ENCODE measurements around the gene SPEF2. TPM values are rescaled to one million over a fixed set of nuclear protein-coding genes. Genes with fewer than 3 reads are reported as not detected.

Gene SPEF2
- polyA plus RNA-seq, 1 donor (not counting 4 experiments of a cell fraction or from before 2014, with no cell fraction given), result 1.6 TPM

GRCh38 chr5:35656721-35657120 is 39.1 kb downstream of the SPEF2 start:
- no peak for DNase-seq (ENCODE audit: low read depth, low spot score)
- no peaks in the 10 kb centered on the region for H3K9me3 ChIP-seq (ENCODE audit: control insufficient read depth, low read depth, low read length)
- no peaks in the 10 kb centered on the region for H3K9me1 ChIP-seq (ENCODE audit: control insufficient read depth, extremely low read depth, insufficient read depth, low read length)
- H3K27me3 ChIP-seq (ENCODE audit: control insufficient read depth, extremely low read depth, insufficient read depth, low read length), result no peaks in the 10 kb centered on the region
- no peak overlapping the region for H3K4me3 ChIP-seq (ENCODE audit: control insufficient read depth in 2 of 3, extremely low read depth in 1 of 3, insufficient read depth in 2 of 3, low read depth in 1 of 3, low read length in 3 of 3)
- TF ChIP-seq, protein P1, sequence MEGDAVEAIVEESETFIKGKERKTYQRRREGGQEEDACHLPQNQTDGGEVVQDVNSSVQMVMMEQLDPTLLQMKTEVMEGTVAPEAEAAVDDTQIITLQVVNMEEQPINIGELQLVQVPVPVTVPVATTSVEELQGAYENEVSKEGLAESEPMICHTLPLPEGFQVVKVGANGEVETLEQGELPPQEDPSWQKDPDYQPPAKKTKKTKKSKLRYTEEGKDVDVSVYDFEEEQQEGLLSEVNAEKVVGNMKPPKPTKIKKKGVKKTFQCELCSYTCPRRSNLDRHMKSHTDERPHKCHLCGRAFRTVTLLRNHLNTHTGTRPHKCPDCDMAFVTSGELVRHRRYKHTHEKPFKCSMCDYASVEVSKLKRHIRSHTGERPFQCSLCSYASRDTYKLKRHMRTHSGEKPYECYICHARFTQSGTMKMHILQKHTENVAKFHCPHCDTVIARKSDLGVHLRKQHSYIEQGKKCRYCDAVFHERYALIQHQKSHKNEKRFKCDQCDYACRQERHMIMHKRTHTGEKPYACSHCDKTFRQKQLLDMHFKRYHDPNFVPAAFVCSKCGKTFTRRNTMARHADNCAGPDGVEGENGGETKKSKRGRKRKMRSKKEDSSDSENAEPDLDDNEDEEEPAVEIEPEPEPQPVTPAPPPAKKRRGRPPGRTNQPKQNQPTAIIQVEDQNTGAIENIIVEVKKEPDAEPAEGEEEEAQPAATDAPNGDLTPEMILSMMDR (optimal IDR thresholded peaks at IDR 0.05 in 1 of 3, IDR thresholded peaks at IDR 0.05 in 1 of 3, conservative IDR thresholded peaks at IDR 0.05 in 1 of 3; ENCODE audit: extremely low read depth in 1 of 3, insufficient read depth in 2 of 3, low read length in 3 of 3), result no peak
- TF ChIP-seq EZH2 (IDR thresholded peaks at IDR 0.05; ENCODE audit: low read length), result no peak
- H2AFZ ChIP-seq (ENCODE audit: control insufficient read depth, low read length), result no peak overlapping the region
- no peak overlapping the region for H3K27ac ChIP-seq (ENCODE audit: control insufficient read depth, insufficient read depth, low read length)
- no peaks in the 10 kb centered on the region for H3K36me3 ChIP-seq (ENCODE audit: control insufficient read depth in 2 of 2, extremely low read depth in 1 of 2, insufficient read depth in 2 of 2, low read length in 2 of 2)
- FAIRE-seq, result no peak
- no peaks in the 10 kb centered on the region for H4K20me1 ChIP-seq (ENCODE audit: control insufficient read depth, extremely low read depth, insufficient read depth, low read length)
- no peaks in the 10 kb centered on the region for H3K79me2 ChIP-seq (ENCODE audit: control insufficient read depth, insufficient read depth, low read length)
- H3K4me2 ChIP-seq (ENCODE audit: control insufficient read depth, extremely low read depth, insufficient read depth, low read depth, low read length), result no peak overlapping the region
- H3K9ac ChIP-seq (ENCODE audit: control insufficient read depth, extremely low read depth, insufficient read depth, low read length), result no peak overlapping the region
- dilution Hi-C loops (cut with MboI; ENCODE audit: extremely low pct_ligation_motif_present, low sequenced_read_pairs), result no loop called here
- no peaks in the 10 kb centered on the region for H3K4me1 ChIP-seq (ENCODE audit: control insufficient read depth, extremely low read depth, insufficient read depth, low read length)

DNA sequence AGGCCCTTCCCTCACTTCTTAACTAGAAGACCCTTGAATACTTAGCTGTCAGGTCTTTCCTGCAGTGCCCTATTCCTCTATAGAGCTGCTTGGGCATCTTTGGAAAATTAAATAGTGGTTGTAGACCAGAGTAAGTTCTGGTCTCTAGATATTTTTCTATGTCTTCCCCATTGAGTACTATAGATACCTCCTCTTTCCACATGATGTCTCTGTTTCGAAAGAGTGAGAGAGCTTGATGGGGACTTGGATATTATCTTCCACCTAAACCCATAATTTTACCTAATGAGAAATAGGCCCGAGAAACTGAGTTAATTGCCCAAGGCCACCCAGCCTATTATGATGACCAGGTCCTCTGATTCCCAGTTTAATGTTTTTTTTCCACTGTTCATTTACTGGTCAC is 40.2 kb downstream of the SPEF2 start:
- Histone ChIP-seq H3K9ac (ENCODE audit: control insufficient read depth, extremely low read depth, insufficient read depth, low read length) (no peak overlapping the region), H3K9me3 (ENCODE audit: control insufficient read depth, low read depth, low read length) (no peaks in the 10 kb centered on the region), H3K4me1 (ENCODE audit: control insufficient read depth, extremely low read depth, insufficient read depth, low read length) (no peaks in the 10 kb centered on the region)

More for the DNA sequence above, 40.2 kb downstream of the SPEF2 start:
- TF ChIP-seq, protein P1 (optimal IDR thresholded peaks at IDR 0.05 in 1 of 3, IDR thresholded peaks at IDR 0.05 in 1 of 3, conservative IDR thresholded peaks at IDR 0.05 in 1 of 3; ENCODE audit: extremely low read depth in 1 of 3, insufficient read depth in 2 of 3, low read length in 3 of 3), result no peak
- TF ChIP-seq EZH2 (IDR thresholded peaks at IDR 0.05; ENCODE audit: low read length), result no peak
- H4K20me1 ChIP-seq (ENCODE audit: control insufficient read depth, extremely low read depth, insufficient read depth, low read length), result no peaks in the 10 kb centered on the region
- no peaks in the 10 kb centered on the region for H3K36me3 ChIP-seq (ENCODE audit: control insufficient read depth in 2 of 2, extremely low read depth in 1 of 2, insufficient read depth in 2 of 2, low read length in 2 of 2)
- H3K9me1 ChIP-seq (ENCODE audit: control insufficient read depth, extremely low read depth, insufficient read depth, low read length), result no peaks in the 10 kb centered on the region
- no peak overlapping the region for H3K27ac ChIP-seq (ENCODE audit: control insufficient read depth, insufficient read depth, low read length)
- H2AFZ ChIP-seq (ENCODE audit: control insufficient read depth, low read length), result no peak overlapping the region
- dilution Hi-C loops (cut with MboI; ENCODE audit: extremely low pct_ligation_motif_present, low sequenced_read_pairs), result no loop called here
- DNase-seq (ENCODE audit: low read depth, low spot score) (no peak), FAIRE-seq (no peak)
- H3K4me3 ChIP-seq (ENCODE audit: control insufficient read depth in 2 of 3, extremely low read depth in 1 of 3, insufficient read depth in 2 of 3, low read depth in 1 of 3, low read length in 3 of 3), result no peak overlapping the region
- H3K4me2 ChIP-seq (ENCODE audit: control insufficient read depth, extremely low read depth, insufficient read depth, low read depth, low read length), result no peak overlapping the region
- no peaks in the 10 kb centered on the region for H3K27me3 ChIP-seq (ENCODE audit: control insufficient read depth, extremely low read depth, insufficient read depth, low read length)
- H3K79me2 ChIP-seq (ENCODE audit: control insufficient read depth, insufficient read depth, low read length), result no peaks in the 10 kb centered on the region
